Muscle of back (tissue), 13 donors: ENCODE data around the gene IGFN1. TPM values are rescaled to one million over a fixed set of nuclear protein-coding genes. Genes with fewer than 3 reads are reported as not detected.

Experiments
- DNase-seq, 3 donors: peaks; one replicate each; pipeline versions ENCODE4 v3.0.0 to v3.0.0-alpha.2; 2013
- long read RNA-seq, 9 donors: transcript quantifications; one replicate each; lab custom pipeline, GENCODE V29; 2026
- polyA plus RNA-seq, 10 donors: library from polyadenylated mRNA; unstranded; fragments of 120-200 nt; gene quantifications; one replicate each; pipeline ENCODE4 v1.2.1, GENCODE V29; 2013; ENCODE audit not compliant: insufficient read length in 10 of 10

The IGFN1 gene
- 1 to 10 TPM; 1.6 to 8.0 (median 2.9) TPM for polyA plus RNA-seq
- long read RNA-seq, donor 1 = 0 reads
- long read RNA-seq, donor 2, partial matches to known transcripts = 0 of 1 reads
- long read RNA-seq, donor 2, other reads (novel, unspliced or antisense) = 0 of 1 reads
- long read RNA-seq, donor 3 = 0 reads
- long read RNA-seq, donor 4 = 0 reads
- long read RNA-seq, donor 5 = 0 reads
- long read RNA-seq, donor 6 = 0 reads
- long read RNA-seq, donor 7 = 0 reads
- long read RNA-seq, donor 8 = 0 reads
- long read RNA-seq, donor 9 = 0 reads

DNA sequence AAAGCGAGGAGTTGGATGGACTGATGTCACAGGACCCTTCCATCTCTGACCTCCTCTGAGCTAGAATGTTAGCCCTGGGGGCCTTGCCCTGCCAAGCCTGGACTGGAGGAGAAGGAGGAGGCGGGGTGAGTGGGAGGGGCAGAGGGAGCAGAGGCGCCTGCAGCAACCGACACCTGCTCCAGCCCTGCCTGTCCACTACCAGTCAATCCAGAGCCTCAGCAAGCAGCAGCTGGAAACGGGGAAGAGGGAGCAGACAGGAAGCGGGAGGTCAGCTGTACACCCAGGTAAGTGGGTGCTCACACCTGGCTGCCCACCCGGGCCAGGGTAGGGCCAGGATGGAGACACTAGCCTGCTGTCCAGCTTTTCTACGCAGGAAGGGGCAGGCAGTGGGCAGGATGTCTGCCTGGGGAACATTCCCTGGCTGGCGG lies at the start of gene IGFN1:
Gene IGFN1 (plus strand): TSS at position 201 of the 428 bp plus-strand sequence. CDS start 2,470 bp downstream, outside the sequence.
- no peak for DNase-seq

- DNase-seq = no peak
These were observed 49.7 kb upstream of the IGFN1 start for GRCh38 chr1:201140941-201141260.

DNA sequence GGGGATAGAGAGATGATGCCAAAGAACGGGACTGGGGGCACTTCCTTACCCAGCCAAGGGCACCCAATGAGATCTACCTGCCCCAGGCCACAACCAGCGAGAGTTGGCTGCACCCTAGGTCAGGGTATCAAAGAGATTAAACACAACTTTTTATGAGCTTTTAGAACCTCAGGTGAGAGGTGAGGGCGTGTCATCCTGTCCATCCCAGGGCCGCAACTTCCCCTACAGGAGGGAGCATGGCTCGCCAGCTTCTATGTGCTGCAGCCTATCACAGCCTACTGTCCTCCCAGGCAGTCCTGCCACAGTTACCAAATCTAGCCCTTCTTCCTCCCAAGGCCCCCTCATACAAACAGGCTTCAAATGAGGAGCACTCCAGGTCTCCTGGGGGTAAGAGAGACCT lies 49.2 kb upstream of the IGFN1 start:
- DNase-seq = no peak

- peak; percentile 33 to 92 (median 76) for DNase-seq
These were observed 48.4 kb upstream of the IGFN1 start for GRCh38 chr1:201142011-201142848.

DNA sequence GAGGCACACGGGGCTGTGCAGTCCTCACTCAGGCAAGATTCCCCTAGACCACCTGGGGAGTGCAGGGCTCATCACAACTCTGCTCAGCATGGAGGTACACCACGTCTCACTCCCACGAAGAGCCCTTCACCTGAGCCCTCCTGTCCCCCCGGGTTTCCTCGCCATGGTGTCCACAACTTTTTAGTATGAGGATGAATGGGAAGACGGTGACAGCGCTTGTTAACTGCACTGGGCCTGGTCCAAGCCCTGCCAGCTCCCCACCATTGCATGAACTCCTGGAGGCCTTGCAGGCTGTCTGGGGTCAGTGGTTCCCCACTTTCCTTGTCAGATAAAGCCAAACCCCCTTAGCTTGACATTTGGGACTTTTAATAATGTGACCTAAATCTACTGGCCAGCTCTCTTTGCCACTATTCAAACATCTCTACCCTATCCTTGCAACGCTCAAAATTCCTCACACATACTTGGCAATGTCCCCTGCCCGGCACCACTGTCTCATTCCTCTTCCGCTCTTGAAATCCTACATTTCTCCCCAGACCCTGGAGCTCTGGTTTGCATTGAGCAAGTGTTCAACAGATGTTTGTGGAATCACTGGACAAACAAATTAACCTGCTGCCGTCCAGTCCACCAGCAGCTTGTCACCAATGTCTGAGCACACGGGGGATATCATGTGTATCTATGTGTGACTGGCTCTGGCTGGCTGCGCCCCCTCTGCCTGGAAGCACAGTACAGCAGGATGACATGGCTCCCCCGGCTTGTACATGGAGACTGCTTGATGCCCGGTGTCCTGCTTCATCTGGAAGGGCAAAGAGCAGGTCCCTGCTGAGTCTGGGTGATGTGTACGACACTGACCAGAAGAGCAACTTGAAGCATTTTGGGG lies 47.5 kb upstream of the IGFN1 start:
- DNase-seq = peak in 1 of 3 donors; percentile 69

- DNase-seq = no peak
These were observed 46.6 kb upstream of the IGFN1 start for GRCh38 chr1:201143726-201144635.

DNA sequence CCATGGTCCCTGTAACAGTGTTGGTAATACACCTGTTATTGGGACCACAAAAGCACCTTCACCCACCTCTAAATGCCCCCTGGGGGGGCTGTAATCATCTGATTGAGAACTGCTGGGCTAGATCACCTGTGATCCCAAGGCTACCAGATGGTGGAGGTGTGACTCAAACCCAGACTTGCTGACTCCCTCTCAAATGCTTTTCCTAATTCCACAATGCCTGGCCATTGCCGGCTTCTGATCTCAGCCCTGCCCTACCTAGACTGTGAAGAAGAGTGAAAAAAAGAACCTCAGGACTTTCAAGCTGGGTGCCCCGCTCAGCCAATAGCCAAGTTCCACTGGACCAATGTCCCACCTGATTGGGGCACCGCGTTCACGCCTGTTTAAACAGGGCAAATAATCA lies 45.9 kb upstream of the IGFN1 start:
- no peak for DNase-seq

DNA sequence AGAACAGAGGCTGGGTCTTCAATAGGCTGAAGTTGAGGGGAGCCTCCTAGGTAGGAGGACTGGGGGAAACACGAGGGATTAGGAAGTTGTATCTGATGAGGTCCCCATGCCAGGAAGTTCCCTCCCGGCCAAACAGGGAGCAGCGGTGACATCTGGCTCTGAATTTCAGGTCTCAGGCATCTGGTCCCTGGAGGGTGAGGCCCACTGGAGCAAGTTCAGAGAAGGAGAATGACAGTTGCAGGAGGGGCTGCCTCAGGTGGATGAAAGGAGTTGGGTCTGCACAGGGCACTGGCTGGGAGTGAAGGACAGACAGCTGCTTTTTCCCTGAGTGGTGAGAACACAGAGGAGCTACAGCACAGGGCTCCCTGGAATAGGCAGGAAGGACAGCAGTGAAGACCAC lies 45.5 kb upstream of the IGFN1 start:
- DNase-seq = no peak

DNA sequence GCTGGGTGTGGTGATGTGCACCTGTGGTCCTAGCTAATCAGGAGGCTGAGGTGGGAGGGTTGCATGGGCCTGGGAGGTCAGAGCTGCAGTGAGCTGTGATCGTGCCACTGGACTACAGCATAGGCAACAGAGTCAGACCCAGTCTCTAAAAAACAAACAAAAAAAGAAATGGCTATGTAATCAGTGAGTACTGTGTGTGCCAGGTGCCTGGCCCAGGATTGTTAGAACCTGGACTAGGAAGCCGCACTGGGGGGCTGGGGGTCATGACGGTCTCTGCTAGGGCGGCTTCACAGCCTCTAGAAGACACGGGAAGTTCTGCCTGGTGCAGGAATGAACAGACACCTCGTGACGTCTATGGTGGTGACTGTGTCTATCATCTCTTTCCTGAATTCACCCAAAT lies 44.8 kb upstream of the IGFN1 start:
- no peak for DNase-seq

DNA sequence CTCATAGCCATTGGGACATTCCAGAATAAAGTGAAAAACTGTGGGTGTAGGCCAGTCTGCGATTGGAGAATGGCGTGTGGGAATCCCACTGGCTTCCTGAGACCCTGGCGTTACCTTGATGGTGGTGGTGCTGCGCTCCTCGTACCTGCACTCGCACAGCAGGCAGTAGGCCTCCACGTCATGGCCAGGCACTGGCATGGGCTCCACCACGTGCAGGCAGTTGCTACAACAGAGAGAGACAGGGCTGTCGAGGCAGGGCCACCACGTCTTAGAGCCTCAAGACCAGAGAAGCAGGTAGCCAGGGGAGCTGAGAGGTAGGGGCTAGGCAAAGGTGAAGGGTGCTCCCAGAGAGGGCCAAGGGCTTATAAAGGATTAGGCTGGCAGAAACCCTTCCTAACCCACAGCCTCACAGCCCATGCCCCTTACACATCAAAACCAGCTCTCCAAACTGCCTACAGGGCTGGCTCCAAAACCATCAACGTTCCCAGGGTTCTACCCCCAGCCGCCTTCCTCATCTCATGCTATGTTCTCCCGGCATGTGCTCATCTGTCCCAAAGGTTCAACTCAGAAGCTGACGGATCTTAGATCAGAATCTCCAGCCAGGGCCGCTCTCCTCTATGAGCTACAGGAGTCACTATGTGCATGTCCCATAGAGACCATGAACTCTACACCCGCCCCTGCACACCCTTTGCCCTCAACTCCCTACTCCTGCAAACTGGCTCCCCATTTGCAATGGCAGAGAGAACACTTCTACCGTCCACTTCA lies 43.8 kb upstream of the IGFN1 start:
- DNase-seq = no peak

GRCh38 chr1:201147396-201148015 lies 43.1 kb upstream of the IGFN1 start:
- no peak for DNase-seq

DNA sequence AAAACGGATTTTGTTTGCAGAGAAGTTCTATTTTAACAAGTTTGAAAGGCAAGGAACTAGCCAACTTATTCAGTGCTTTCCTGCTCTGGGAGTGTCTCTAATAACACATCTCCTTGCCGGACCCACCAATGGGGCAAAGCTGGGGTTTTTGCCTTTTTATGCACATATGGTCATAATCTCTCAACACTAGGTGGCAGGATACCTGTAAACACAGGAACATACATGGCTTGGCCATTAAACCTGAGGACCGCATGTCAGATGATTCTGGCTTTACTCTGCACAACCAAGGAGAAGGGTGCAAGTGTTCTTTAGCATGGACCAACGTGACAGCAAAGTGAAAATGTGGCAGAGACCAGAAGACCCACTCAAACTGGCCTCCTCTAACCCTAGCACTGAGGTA lies 41.2 kb upstream of the IGFN1 start:
- DNase-seq = no peak

DNA sequence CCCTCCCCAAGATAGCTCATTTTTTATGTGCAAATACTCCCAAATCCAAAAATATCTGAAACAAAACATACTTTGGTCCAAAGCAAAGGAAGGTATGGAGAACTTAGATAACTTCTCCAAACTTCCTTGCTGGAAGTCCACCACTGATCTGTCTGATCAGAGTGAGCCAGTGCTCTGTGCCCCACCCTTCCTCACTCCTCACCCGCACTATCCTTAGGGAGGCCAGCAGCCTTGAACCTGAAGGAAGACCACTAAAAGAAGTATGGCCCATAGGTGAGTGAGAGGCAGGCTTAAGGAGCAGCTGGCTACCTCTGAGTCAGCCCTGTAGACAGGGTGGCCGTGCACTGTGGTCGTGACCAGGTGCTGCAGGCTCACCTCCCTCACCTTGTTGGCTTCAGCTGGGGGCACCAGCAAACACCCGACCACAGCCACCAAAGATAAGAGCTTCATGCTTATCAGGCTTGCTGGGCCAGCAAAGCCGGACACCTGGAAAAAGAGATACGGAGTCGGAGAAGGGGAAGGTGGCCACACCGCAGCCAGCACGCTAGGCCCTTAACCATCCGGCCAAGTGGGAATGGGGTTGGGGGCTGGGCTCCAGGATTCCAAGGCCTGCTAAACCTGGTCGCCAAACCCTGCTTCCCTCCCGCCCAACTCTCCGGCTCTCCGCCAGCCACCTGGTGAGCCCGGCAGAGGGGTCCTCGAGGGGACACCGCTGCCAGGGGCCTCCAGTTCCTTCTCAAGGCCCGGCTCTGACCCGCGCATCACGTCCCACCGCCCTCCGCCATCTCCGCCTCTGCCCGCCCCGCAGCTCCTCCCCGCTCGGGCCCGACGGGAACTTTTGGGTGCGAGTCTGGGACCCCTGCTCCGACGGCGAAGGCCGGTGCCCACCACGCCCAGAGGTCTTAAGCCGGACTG lies 36.9 kb upstream of the IGFN1 start:
- DNase-seq = peak in 1 of 3 donors; percentile 93

DNA sequence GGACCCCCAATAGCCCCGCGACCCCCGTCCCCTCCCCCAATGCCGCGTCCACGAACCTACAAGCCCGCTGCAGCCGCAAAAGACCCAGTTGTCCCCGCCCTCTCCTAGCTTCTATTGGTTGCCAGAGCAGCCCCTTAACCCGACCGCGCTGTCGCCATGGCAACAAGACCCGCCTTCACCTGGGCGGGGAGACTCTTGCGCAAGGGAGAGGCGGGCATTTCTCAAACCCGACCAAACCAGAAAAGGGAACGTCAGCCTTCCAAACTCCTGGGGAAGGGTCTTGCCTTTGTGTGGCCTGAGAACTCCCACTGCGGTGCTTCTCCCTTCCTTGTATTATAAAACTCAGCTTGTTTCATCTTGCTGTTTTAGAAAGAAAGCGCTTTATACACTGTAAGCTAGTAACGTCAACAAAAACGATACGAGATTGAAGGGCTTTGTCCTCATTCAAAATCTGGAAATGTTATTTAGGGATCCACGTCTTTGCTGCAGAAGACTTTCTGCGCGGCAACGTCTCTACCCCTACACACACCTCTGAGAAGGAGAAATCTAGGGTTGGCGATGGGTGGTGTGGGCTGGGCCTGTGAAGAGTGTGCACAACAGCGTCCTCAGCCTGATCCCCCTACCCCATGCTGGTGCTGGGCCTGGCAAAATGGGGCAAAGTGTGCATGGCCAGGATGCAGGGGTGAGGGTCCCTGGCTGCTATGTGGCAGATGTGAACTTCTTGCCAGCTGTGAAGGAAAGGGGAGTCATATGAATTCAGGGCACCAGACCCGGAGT lies 36.0 kb upstream of the IGFN1 start, which contains the start of gene TMEM9:
Gene TMEM9 (minus strand): TSS at position 86 of the 777 bp plus-strand sequence. CDS start 551 bp downstream, outside the sequence.
- peak; percentile 97 to 99 (median 99) for DNase-seq

- DNase-seq = no peak
These were observed 35.3 kb upstream of the IGFN1 start for GRCh38 chr1:201155354-201155753.

DNA sequence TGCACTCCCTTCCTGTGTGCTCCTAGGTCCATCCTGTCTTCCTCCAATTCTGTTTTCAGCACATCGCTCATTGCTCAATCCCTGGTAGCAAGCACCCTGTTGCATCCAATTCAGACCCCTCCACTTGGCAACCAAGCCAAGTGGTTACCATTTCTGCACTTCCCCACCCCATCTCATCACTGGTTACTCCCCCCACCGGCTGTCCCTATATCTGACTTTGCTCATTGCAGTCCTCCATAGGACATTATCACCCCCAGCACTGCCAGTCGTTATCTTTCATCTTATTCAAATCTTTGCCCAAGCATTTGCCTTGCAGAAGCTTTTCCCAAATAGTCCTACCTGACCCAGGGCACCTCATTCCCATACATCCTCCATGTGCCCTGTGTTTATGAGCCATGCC lies 34.3 kb upstream of the IGFN1 start:
- no peak for DNase-seq

GRCh38 chr1:201156819-201157218 lies 33.8 kb upstream of the IGFN1 start:
- no peak for DNase-seq

DNA sequence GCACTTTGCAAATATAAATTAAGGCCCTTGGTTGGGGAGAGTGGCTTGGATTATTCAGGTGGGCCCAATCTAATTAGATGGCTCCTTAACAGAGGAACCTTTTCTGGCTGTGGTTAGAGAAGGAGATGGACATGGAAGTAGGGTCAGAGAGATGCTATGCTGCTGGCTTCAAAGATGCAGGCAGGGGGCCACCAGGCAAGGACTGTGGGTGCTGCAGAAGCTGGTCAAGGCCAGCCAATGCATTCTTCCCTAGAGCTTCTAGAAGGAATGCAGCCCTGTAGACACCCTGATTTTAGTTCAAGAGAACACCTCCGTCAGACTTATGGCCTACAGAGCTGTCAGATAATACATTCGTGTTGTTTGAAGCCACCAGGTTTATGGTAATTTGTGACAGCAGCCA lies 32.7 kb upstream of the IGFN1 start:
- no peak for DNase-seq
